H1 (cell line): ENCODE data around the gene CCNB1. TPM values are rescaled to one million over a fixed set of nuclear protein-coding genes. Genes with fewer than 3 reads are reported as not detected.

Experiments used
- CTCF ChIA-PET: fragments of 300-600 bp; sonication (Branson Sonifier 250); formaldehyde crosslinking; loops from one replicate; lab custom pipeline; 2021; ENCODE audit not compliant: partially characterized antibody; lab: Charles Lee
- POLR2A ChIA-PET: fragments of 300-600 bp; sonication (Branson Sonifier 250); formaldehyde crosslinking; loops from one replicate; lab custom pipeline; 2021; ENCODE audit warnings: inconsistent platforms; ENCODE audit not compliant: partially characterized antibody; lab: Charles Lee
- DNase-seq, 2 experiments: peaks; one replicate each; pipeline versions ENCODE4 v3.0.0 to v3.0.0-alpha.2; 2010 to 2022; ENCODE audit warnings: low spot score in 2 of 2, low read depth in 1 of 2, mixed read lengths in 1 of 2
- FAIRE-seq: peaks from 2 replicates; lab custom pipeline; 2011; peaks lifted over from hg19 to GRCh38; lab: Jason Lieb, UNC
- H2AFZ ChIP-seq: 2 replicates; pipeline ENCODE4 v1.8.1; 2012; ENCODE audit warnings: low read length, inconsistent platforms
- H2AK5ac ChIP-seq: 2 replicates; pipeline ENCODE4 v1.6.1; 2013; ENCODE audit warnings: low read depth, low read length
- H2BK120ac ChIP-seq: replicated peaks from 2 replicates; pipeline ENCODE3; 2013; ENCODE audit warnings: low read depth, low read length, inconsistent platforms
- H2BK12ac ChIP-seq: 2 replicates; pipeline ENCODE4 v1.6.1; 2013; ENCODE audit warnings: low read depth, low read length
- H2BK15ac ChIP-seq: 2 replicates; pipeline ENCODE4 v1.6.1; 2013; ENCODE audit warnings: low read length
- H2BK20ac ChIP-seq: 2 replicates; pipeline ENCODE4 v1.6.1; 2013; ENCODE audit warnings: low read length
- H2BK5ac ChIP-seq: 2 replicates; pipeline ENCODE4 v1.6.1; 2013; ENCODE audit warnings: low read depth, low read length
- H3K14ac ChIP-seq: 2 replicates; pipeline ENCODE4 v1.6.1; 2013; ENCODE audit warnings: inconsistent platforms; ENCODE audit not compliant: insufficient read length
- H3K18ac ChIP-seq: 2 replicates; pipeline ENCODE4 v1.6.1; 2013; ENCODE audit warnings: low read length; ENCODE audit errors: extremely low read depth
- H3K23ac ChIP-seq: 2 replicates; pipeline ENCODE4 v1.6.1; 2013; ENCODE audit warnings: inconsistent platforms; ENCODE audit not compliant: insufficient read length
- H3K23me2 ChIP-seq: 2 replicates; pipeline ENCODE4 v1.6.1; 2013; ENCODE audit warnings: low read depth, low read length
- H3K27ac ChIP-seq: 2 replicates; pipeline ENCODE4 v1.6.1; 2011; ENCODE audit warnings: low read depth, low read length, inconsistent platforms
- H3K27me3 ChIP-seq, 4 experiments: replicated peaks in 1 of 4; 1 replicate in 1 of 4; 2 replicates in 3 of 4; pipeline versions ENCODE4 v1.6.1 to v1.8.1; 2011 to 2013; ENCODE audit warnings: low read length in 3 of 4, mild to moderate bottlenecking in 3 of 4, inconsistent platforms in 2 of 4, mixed read lengths in 2 of 4, moderate library complexity in 1 of 4; ENCODE audit not compliant: control insufficient read depth in 3 of 4, insufficient read depth in 3 of 4; ENCODE audit errors: extremely low read depth in 1 of 4
- H3K36me3 ChIP-seq, 4 experiments: 2 replicates each; pipeline versions ENCODE4 v1.6.1 to v1.8.1; 2011 to 2013; ENCODE audit warnings: mild to moderate bottlenecking in 4 of 4, low read length in 3 of 4, moderate library complexity in 2 of 4, control low read depth in 1 of 4, inconsistent platforms in 1 of 4; ENCODE audit not compliant: insufficient read depth in 4 of 4, control insufficient read depth in 2 of 4
- H3K4ac ChIP-seq: replicated peaks from 2 replicates; pipeline ENCODE3; 2013; ENCODE audit warnings: low read length, low read depth, mixed read lengths, inconsistent platforms; ENCODE audit not compliant: insufficient read length
- H3K4me1 ChIP-seq, 4 experiments: replicated peaks in 1 of 4; 1 replicate in 1 of 4; 2 replicates in 3 of 4; pipeline versions ENCODE4 v1.6.1 to v1.8.1; 2011 to 2013; ENCODE audit warnings: low read length in 3 of 4, inconsistent platforms in 2 of 4, mixed read lengths in 1 of 4; ENCODE audit not compliant: insufficient read depth in 4 of 4, control insufficient read depth in 3 of 4
- H3K4me2 ChIP-seq, 2 experiments: 2 replicates each; pipeline versions ENCODE4 v1.6.1 to v1.8.1; 2011 to 2013; ENCODE audit warnings: low read depth in 2 of 2, low read length in 2 of 2, control low read depth in 1 of 2, inconsistent platforms in 1 of 2, mild to moderate bottlenecking in 1 of 2; ENCODE audit not compliant: insufficient read depth in 1 of 2
- H3K4me3 ChIP-seq, 4 experiments: fragments of 200-600, 300-600 bp in 1 of 4; sonication (generic), shearing (Covaris generic), sonication (Bioruptor Twin) in 1 of 4; 2 replicates each; pipeline versions ENCODE4 v1.5.1 to v1.8.1; 2011 to 2016; ENCODE audit warnings: low read length in 4 of 4, low read depth in 3 of 4, control low read depth in 2 of 4, inconsistent platforms in 2 of 4, mild to moderate bottlenecking in 2 of 4, mixed read lengths in 1 of 4, moderate library complexity in 1 of 4; ENCODE audit not compliant: insufficient read depth in 2 of 4; ENCODE audit errors: extremely low read depth in 1 of 4
- H3K56ac ChIP-seq: replicated peaks from 2 replicates; pipeline ENCODE3; 2013; ENCODE audit warnings: low read depth, mild to moderate bottlenecking, mixed read lengths, low read length, inconsistent platforms; ENCODE audit not compliant: insufficient read length
- H3K79me1 ChIP-seq: 2 replicates; pipeline ENCODE4 v1.6.1; 2013; ENCODE audit warnings: low read depth, low read length, control low read depth
- H3K79me2 ChIP-seq, 2 experiments: 2 replicates each; pipeline versions ENCODE4 v1.6.1 to v1.8.1; 2012 to 2013; ENCODE audit warnings: low read length in 2 of 2, mild to moderate bottlenecking in 2 of 2, inconsistent platforms in 1 of 2; ENCODE audit not compliant: insufficient read depth in 2 of 2, control insufficient read depth in 1 of 2
- H3K9ac ChIP-seq, 4 experiments: replicated peaks in 1 of 4; 1 replicate in 1 of 4; 2 replicates in 3 of 4; pipeline versions ENCODE4 v1.6.1 to v1.8.1; 2011 to 2013; ENCODE audit warnings: low read depth in 3 of 4, low read length in 3 of 4, control low read depth in 2 of 4, mild to moderate bottlenecking in 2 of 4, moderate library complexity in 2 of 4, inconsistent platforms in 1 of 4; ENCODE audit errors: extremely low read depth in 1 of 4
- H3K9me3 ChIP-seq, 2 experiments: 2 replicates each; pipeline versions ENCODE4 v1.6.1 to v1.8.1; 2012 to 2013; ENCODE audit warnings: mild to moderate bottlenecking in 2 of 2, moderate library complexity in 2 of 2, control low read depth in 1 of 2, inconsistent platforms in 1 of 2, low read depth in 1 of 2, low read length in 1 of 2, mixed read lengths in 1 of 2; ENCODE audit not compliant: insufficient read depth in 2 of 2
- H4K20me1 ChIP-seq, 2 experiments: replicated peaks in 1 of 2; 2 replicates each; pipeline versions ENCODE3 to v1.8.1; 2011 to 2013; ENCODE audit warnings: inconsistent platforms in 2 of 2, low read length in 2 of 2, mild to moderate bottlenecking in 1 of 2; ENCODE audit not compliant: insufficient read depth in 2 of 2, control insufficient read depth in 1 of 2
- H4K5ac ChIP-seq: 2 replicates; pipeline ENCODE4 v1.6.1; 2013; ENCODE audit warnings: low read length, low read depth, mixed read lengths, inconsistent platforms; ENCODE audit not compliant: insufficient read length
- H4K8ac ChIP-seq: 2 replicates; pipeline ENCODE4 v1.8.0; 2013; ENCODE audit warnings: mild to moderate bottlenecking, moderate library complexity, low read length, inconsistent platforms; ENCODE audit not compliant: insufficient read depth; ENCODE audit errors: extremely low read depth
- H4K91ac ChIP-seq: replicated peaks from 2 replicates; pipeline ENCODE3; 2013; ENCODE audit warnings: low read length, mixed read lengths, inconsistent platforms; ENCODE audit not compliant: insufficient read length
- ASH2L ChIP-seq: fragments of 200-600, 300-600 bp; sonication (generic); IDR thresholded peaks from one replicate; pipeline ENCODE4 v1.7.1; 2017; ENCODE audit warnings: low read length
- CBX8 ChIP-seq: fragments of 300-800, 300-1000 bp; sonication (generic); IDR thresholded peaks from 2 replicates; pipeline ENCODE4 v1.7.1; 2016; ENCODE audit warnings: low read depth, low read length, borderline replicate concordance
- EGR1 ChIP-seq: IDR thresholded peaks from 2 replicates; pipeline ENCODE4 v1.6.1; 2011; ENCODE audit warnings: low read depth, low read length, borderline replicate concordance
- EP300 ChIP-seq, 2 experiments: IDR thresholded peaks; 1 replicate in 1 of 2; 2 replicates in 1 of 2; pipeline ENCODE4 v1.6.1; 2011 to 2012; ENCODE audit warnings: low read depth in 2 of 2, low read length in 2 of 2, mild to moderate bottlenecking in 2 of 2, borderline replicate concordance in 1 of 2, inconsistent platforms in 1 of 2, moderate library complexity in 1 of 2
- FOSL1 ChIP-seq: IDR thresholded peaks from 2 replicates; pipeline ENCODE4 v1.6.1; 2011; ENCODE audit warnings: mild to moderate bottlenecking, low read depth, low read length, moderate library complexity; ENCODE audit not compliant: insufficient read depth
- JUN ChIP-seq: IDR thresholded peaks from 2 replicates; pipeline ENCODE4 v1.6.1; 2011; ENCODE audit warnings: low read depth, mild to moderate bottlenecking, improper control_type of control experiment, low read length
- JUND ChIP-seq: IDR thresholded peaks from 2 replicates; pipeline ENCODE4 v1.6.1; 2011; ENCODE audit warnings: mild to moderate bottlenecking, improper control_type of control experiment, low read length
- PHF8 ChIP-seq: fragments of 200-600 bp; sonication (generic); conservative IDR thresholded peaks from 2 replicates; pipeline ENCODE4 v1.7.1; 2012; ENCODE audit warnings: low read depth, mild to moderate bottlenecking, inconsistent platforms, low read length, moderate library complexity
- POLR2AphosphoS5 ChIP-seq: IDR thresholded peaks from 2 replicates; pipeline ENCODE4 v1.6.1; 2011; ENCODE audit warnings: low read depth, low read length
- RFX5 ChIP-seq: IDR thresholded peaks from 2 replicates; pipeline ENCODE4 v1.6.1; 2011; ENCODE audit warnings: low read depth, low read length, improper control_type of control experiment, borderline replicate concordance
- SP2 ChIP-seq: IDR thresholded peaks from 2 replicates; pipeline ENCODE4 v1.6.1; 2012; ENCODE audit warnings: mild to moderate bottlenecking, low read length, inconsistent platforms
- WGBS, 2 experiments: shearing (Covaris generic) in 1 of 2; methylation state at CpG; one replicate each; pipeline versions ENCODE4 v1.1.6 to v1.1.7; 2013 to 2015; ENCODE audit warnings: low lambda C conversion rate in 2 of 2, mixed read lengths in 2 of 2, inconsistent platforms in 1 of 2, low coverage in 1 of 2, missing lambda C conversion rate in 1 of 2; ENCODE audit not compliant: insufficient replicate concordance in 2 of 2, insufficient coverage in 1 of 2, insufficient read length in 1 of 2; ENCODE audit errors: extremely low coverage in 1 of 2, missing lambda C conversion rate in 1 of 2; 5-methylcytosine and 5-hydroxymethylcytosine counted together
- polyA plus RNA-seq, 7 experiments: library from polyadenylated mRNA; depleted of rRNA in 3 of 7; stranded (reverse) in 5 of 7; unstranded in 2 of 7; fragments of >200 nt in 5 of 7; fragments of 200-250 nt in 2 of 7; gene quantifications; 1 replicate in 5 of 7; 2 replicates in 1 of 7; 4 replicates in 1 of 7; pipeline versions ENCODE4 v1.2.1 to v1.2.3, GENCODE V29; 2011 to 2013; ENCODE audit warnings: missing spikeins in 2 of 7, mixed read lengths in 2 of 7
- total RNA-seq: library from RNA; stranded (reverse); fragmentation: NEBNext Ultra II Directional; extraction: Animal tissue kit (Norgen Biotek cat#: 25700); gene quantifications from 2 replicates; pipeline ENCODE4 v1.2.1, GENCODE V29; 2021
- TF ChIP-seq, protein P1 (sequence below), 3 experiments: IDR thresholded peaks; 1 replicate in 2 of 3; 2 replicates in 1 of 3; pipeline versions ENCODE4 v1.5.1 to v1.6.1; 2011; ENCODE audit warnings: low read length in 3 of 3, mild to moderate bottlenecking in 3 of 3, inconsistent platforms in 2 of 3, low read depth in 1 of 3, moderate library complexity in 1 of 3; ENCODE audit not compliant: insufficient read depth in 1 of 3; ENCODE audit errors: control extremely low read depth in 1 of 3

CCNB1 gene
- total and polyA plus RNA-seq, 2 of the 8 experiments (the other 6 are each of a cell fraction or from before 2014, with no cell fraction given), result 122 to 338 TPM

- H4K5ac ChIP-seq, result no peak overlapping the region
- H3K4me2 ChIP-seq, result no peak overlapping the region
- H2BK20ac ChIP-seq, result no peak overlapping the region
- no peaks in the 10 kb centered on the region for H3K4me1 ChIP-seq
- no peaks in the 10 kb centered on the region for H3K27me3 ChIP-seq
- no peaks in the 10 kb centered on the region for H3K79me2 ChIP-seq
- peaks cover 0 to 2% of the 10 kb centered on the region in 2 experiments for H4K20me1 ChIP-seq
- H2AFZ ChIP-seq, result no peak overlapping the region
- H2BK15ac ChIP-seq, result no peak overlapping the region
- no peaks in the 10 kb centered on the region for H3K23me2 ChIP-seq
- H3K4me3 ChIP-seq, result no peak overlapping the region
- no peaks in the 10 kb centered on the region for H3K9me3 ChIP-seq
- 86% methylated on average over 2 of the region's 2 CpGs; no CpG with 5 or more reads in 1 of the 2 experiments for WGBS, 2 experiments
- no peak overlapping the region for H2AK5ac ChIP-seq
- H3K9ac ChIP-seq, result no peak overlapping the region
- no peak overlapping the region for H3K4ac ChIP-seq
- H2BK5ac ChIP-seq, result no peak overlapping the region
- peaks cover 0 to 19% (median 2%) of the 10 kb centered on the region in 4 experiments; a peak in 4 of 8 replicates for H3K36me3 ChIP-seq
- ChIA-PET CTCF (no interaction called here), POLR2A (no interaction called here)
- H4K8ac ChIP-seq, result no peak overlapping the region
- no peaks in the 10 kb centered on the region for H3K79me1 ChIP-seq
- H4K91ac ChIP-seq, result no peak overlapping the region
- H3K14ac ChIP-seq, result no peak overlapping the region
- no peak for FAIRE-seq
- no peak overlapping the region for H2BK120ac ChIP-seq
- no peak overlapping the region for H2BK12ac ChIP-seq
- H3K23ac ChIP-seq, result no peak overlapping the region
- no peak overlapping the region for H3K27ac ChIP-seq
- no peak overlapping the region for H3K18ac ChIP-seq
- DNase-seq, result no peak
- H3K56ac ChIP-seq, result no peak overlapping the region
- TF ChIP-seq PHF8 (no peak), EGR1 (no peak), EP300 (IDR thresholded peaks at IDR 0.05; ENCODE audit: borderline replicate concordance in 1 of 2, low read depth in 2 of 2, low read length in 2 of 2) (no peak), RFX5 (no peak), CBX8 (no peak), JUND (no peak), POLR2AphosphoS5 (no peak), JUN (no peak), ASH2L (no peak), SP2 (no peak), FOSL1 (no peak)
- TF ChIP-seq, protein P1, sequence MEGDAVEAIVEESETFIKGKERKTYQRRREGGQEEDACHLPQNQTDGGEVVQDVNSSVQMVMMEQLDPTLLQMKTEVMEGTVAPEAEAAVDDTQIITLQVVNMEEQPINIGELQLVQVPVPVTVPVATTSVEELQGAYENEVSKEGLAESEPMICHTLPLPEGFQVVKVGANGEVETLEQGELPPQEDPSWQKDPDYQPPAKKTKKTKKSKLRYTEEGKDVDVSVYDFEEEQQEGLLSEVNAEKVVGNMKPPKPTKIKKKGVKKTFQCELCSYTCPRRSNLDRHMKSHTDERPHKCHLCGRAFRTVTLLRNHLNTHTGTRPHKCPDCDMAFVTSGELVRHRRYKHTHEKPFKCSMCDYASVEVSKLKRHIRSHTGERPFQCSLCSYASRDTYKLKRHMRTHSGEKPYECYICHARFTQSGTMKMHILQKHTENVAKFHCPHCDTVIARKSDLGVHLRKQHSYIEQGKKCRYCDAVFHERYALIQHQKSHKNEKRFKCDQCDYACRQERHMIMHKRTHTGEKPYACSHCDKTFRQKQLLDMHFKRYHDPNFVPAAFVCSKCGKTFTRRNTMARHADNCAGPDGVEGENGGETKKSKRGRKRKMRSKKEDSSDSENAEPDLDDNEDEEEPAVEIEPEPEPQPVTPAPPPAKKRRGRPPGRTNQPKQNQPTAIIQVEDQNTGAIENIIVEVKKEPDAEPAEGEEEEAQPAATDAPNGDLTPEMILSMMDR (IDR thresholded peaks at IDR 0.05; ENCODE audit: control extremely low read depth in 1 of 3, insufficient read depth in 1 of 3, low read depth in 1 of 3, low read length in 3 of 3), result no peak
These were observed 36.7 kb upstream of the CCNB1 start for GRCh38 chr5:69130241-69130640.
